KMS-11 (cell line): ENCODE data around the gene ZNF630.

ENCODE experiments used
- H2AFZ ChIP-seq: fragments of 200-600 bp; sonication (generic); 2 replicates; pipeline ENCODE4 v1.6.1; 2016; ENCODE audit warnings: antibody characterized with exemption, mixed run types, low read depth
- H3K27ac ChIP-seq: fragments of 200-600 bp; sonication (generic); 2 replicates; pipeline ENCODE4 v1.6.1; 2016; ENCODE audit warnings: mild to moderate bottlenecking, mixed run types
- H3K27me3 ChIP-seq: fragments of 200-600 bp; sonication (generic); 2 replicates; pipeline ENCODE4 v1.6.1; 2017; ENCODE audit warnings: mild to moderate bottlenecking, low read depth, mixed run types, moderate library complexity; ENCODE audit not compliant: insufficient read depth
- H3K36me3 ChIP-seq: fragments of 200-600 bp; sonication (generic); 2 replicates; pipeline ENCODE4 v1.6.1; 2017; ENCODE audit warnings: mild to moderate bottlenecking, mixed run types; ENCODE audit not compliant: insufficient read depth
- H3K4me1 ChIP-seq: fragments of 200-600 bp; sonication (generic); 2 replicates; pipeline ENCODE4 v1.6.1; 2016; ENCODE audit warnings: mild to moderate bottlenecking, low read depth, mixed run types; ENCODE audit not compliant: poor library complexity, severe bottlenecking
- H3K4me2 ChIP-seq: fragments of 200-600 bp; sonication (generic); 2 replicates; pipeline ENCODE4 v1.7.0; 2016; ENCODE audit warnings: mild to moderate bottlenecking, mixed run types
- H3K4me3 ChIP-seq: fragments of 200-600 bp; sonication (generic); IDR thresholded peaks from 2 replicates; pipeline ENCODE4 v1.6.1; 2017; ENCODE audit warnings: low read depth, low read length, mixed read lengths; ENCODE audit not compliant: insufficient read depth
- H3K79me2 ChIP-seq: fragments of 200-600 bp; sonication (generic); 2 replicates; pipeline ENCODE4 v1.6.1; 2016; ENCODE audit warnings: low read depth, mixed run types; ENCODE audit not compliant: insufficient read depth
- H3K9ac ChIP-seq: fragments of 200-600 bp; sonication (generic); 2 replicates; pipeline ENCODE4 v1.6.1; 2016; ENCODE audit warnings: mild to moderate bottlenecking, mixed run types
- H4K20me1 ChIP-seq: fragments of 200-600 bp; sonication (generic); 2 replicates; pipeline ENCODE4 v1.6.1; 2016; ENCODE audit warnings: mild to moderate bottlenecking, mixed run types; ENCODE audit not compliant: insufficient read depth
- CTCF ChIP-seq: fragments of 200-600 bp; sonication (generic); conservative IDR thresholded peaks from 2 replicates; pipeline ENCODE4 v1.6.1; 2017; ENCODE audit warnings: low read depth, mild to moderate bottlenecking, antibody characterized with exemption, low read length, moderate library complexity, mixed read lengths

The ZNF630 gene

GRCh38 chrX:48058621-48059295, 12.7 kb downstream of the ZNF630 start:
- Histone ChIP-seq H3K4me3 (no peak overlapping the region), H3K9ac (no peak overlapping the region), H3K79me2 (no peaks in the 10 kb centered on the region), H4K20me1 (no peaks in the 10 kb centered on the region), H3K4me1 (no peaks in the 10 kb centered on the region), H3K27me3 (no peaks in the 10 kb centered on the region), H3K27ac (no peak overlapping the region), H3K36me3 (no peaks in the 10 kb centered on the region), H2AFZ (no peak overlapping the region), H3K4me2 (no peak overlapping the region)
- TF ChIP-seq CTCF = no peak

- no peak for TF ChIP-seq CTCF
- no peaks in the 10 kb centered on the region for H3K79me2 ChIP-seq
- H2AFZ ChIP-seq = no peak overlapping the region
- no peak overlapping the region for H3K4me3 ChIP-seq
- no peaks in the 10 kb centered on the region for H3K4me1 ChIP-seq
- H3K4me2 ChIP-seq = no peak overlapping the region
- no peaks in the 10 kb centered on the region for H4K20me1 ChIP-seq
- H3K27me3 ChIP-seq = no peaks in the 10 kb centered on the region
- H3K9ac ChIP-seq = no peak overlapping the region
- H3K36me3 ChIP-seq = no peaks in the 10 kb centered on the region
- H3K27ac ChIP-seq = no peak overlapping the region
Observed at GRCh38 chrX:48046846-48047245, 24.6 kb downstream of the ZNF630 start.

- Histone ChIP-seq H3K27me3 (no peaks in the 10 kb centered on the region), H4K20me1 (no peaks in the 10 kb centered on the region), H3K36me3 (no peaks in the 10 kb centered on the region), H3K4me3 (no peak overlapping the region), H3K27ac (no peak overlapping the region), H3K4me2 (no peak overlapping the region), H3K9ac (no peak overlapping the region), H2AFZ (no peak overlapping the region), H3K4me1 (no peaks in the 10 kb centered on the region), H3K79me2 (no peaks in the 10 kb centered on the region)
- no peak for TF ChIP-seq CTCF
Observed at GRCh38 chrX:48045410-48046311, 25.8 kb downstream of the ZNF630 start.

GRCh38 chrX:48043056-48043455, 28.4 kb downstream of the ZNF630 start:
- Histone ChIP-seq H4K20me1 (no peaks in the 10 kb centered on the region), H2AFZ (no peak overlapping the region), H3K27me3 (no peaks in the 10 kb centered on the region), H3K79me2 (no peaks in the 10 kb centered on the region), H3K9ac (no peak overlapping the region), H3K36me3 (no peaks in the 10 kb centered on the region), H3K4me2 (no peak overlapping the region), H3K4me3 (no peak overlapping the region), H3K27ac (no peak overlapping the region), H3K4me1 (no peaks in the 10 kb centered on the region)
- no peak for TF ChIP-seq CTCF
